Nephron (organoid): ENCODE measurements around the gene MPZL3.
A peak's percentile ranks its signal among the peaks of the same experiment; 100 is the strongest.

ENCODE experiments used
- H3K27ac Mint-ChIP-seq, 3 experiments: 2 replicates each; pipeline ENCODE4 v1.8.0; 2020; ENCODE audit warnings: mixed read lengths in 3 of 3, mild to moderate bottlenecking in 2 of 3, moderate library complexity in 1 of 3
- H3K27me3 Mint-ChIP-seq: 2 replicates; pipeline ENCODE4 v1.8.0; 2021; ENCODE audit warnings: low read depth, mild to moderate bottlenecking, moderate library complexity, mixed read lengths
- H3K36me3 Mint-ChIP-seq: 2 replicates; pipeline ENCODE4 v1.8.0; 2020; ENCODE audit warnings: low read depth, mixed read lengths
- H3K4me1 Mint-ChIP-seq: 2 replicates; pipeline ENCODE4 v1.8.0; 2020; ENCODE audit warnings: mixed read lengths
- H3K4me3 Mint-ChIP-seq, 3 experiments: 2 replicates each; pipeline ENCODE4 v1.8.0; 2020; ENCODE audit warnings: mild to moderate bottlenecking in 3 of 3, mixed read lengths in 3 of 3, moderate library complexity in 2 of 3
- H3K9me3 Mint-ChIP-seq: 2 replicates; pipeline ENCODE4 v1.8.0; 2020; ENCODE audit warnings: mixed read lengths
- CTCF ChIP-seq, 3 experiments: fragments of 200-600 bp; sonication (generic); IDR thresholded peaks; one replicate each; pipeline ENCODE4 v1.5.0; 2021; ENCODE audit warnings: antibody characterized with exemption in 3 of 3; ENCODE audit not compliant: unreplicated experiment in 3 of 3

MPZL3 gene

GRCh38 chr11:118180300-118180703 is 71.9 kb downstream of the MPZL3 start:
- Mint-ChIP-seq H3K4me3 (peak overlapping the region; percentile 25 to 49 (median 44)), H3K36me3 (no peaks in the 10 kb centered on the region), H3K9me3 (no peaks in the 10 kb centered on the region), H3K27me3 (peaks cover 12% of the 10 kb centered on the region), H3K4me1 (peaks cover 24% of the 10 kb centered on the region), H3K27ac (peak overlapping the region in 2 of 3 experiments; percentile 17 to 41)
- TF ChIP-seq CTCF (IDR thresholded peaks at IDR 0.05; ENCODE audit: unreplicated experiment in 3 of 3): no peak

- Mint-ChIP-seq H3K4me3 (peak overlapping the region; percentile 88 to 95 (median 91)), H3K36me3 (no peaks in the 10 kb centered on the region), H3K27ac (peak overlapping the region; percentile 94 to 98 (median 97)), H3K9me3 (no peaks in the 10 kb centered on the region), H3K27me3 (peaks cover 26% of the 10 kb centered on the region), H3K4me1 (peaks cover 40% of the 10 kb centered on the region)
- no peak for TF ChIP-seq CTCF (IDR thresholded peaks at IDR 0.05; ENCODE audit: unreplicated experiment in 3 of 3)
Observed at GRCh38 chr11:118176778-118177134, 75.4 kb downstream of the MPZL3 start.
